NCI-H774 (cell line): ENCODE data around the gene ADIPOQ.
"Not testable (repeated sequence)": the region's sequence is repeated elsewhere in the genome, so short reads cannot be mapped to it uniquely, and the experiment has no call there.

Experiments
- DNase-seq: peaks from one replicate; lab custom pipeline; 2025; lab: John Stamatoyannopoulos, UW

Gene ADIPOQ

GRCh38 chr3:186902154-186902553, 59.6 kb downstream of the ADIPOQ start:
- DNase-seq, result no peak

- no peak for DNase-seq
These were observed 60.2 kb downstream of the ADIPOQ start for GRCh38 chr3:186902713-186903112.

- DNase-seq, result not testable (repeated sequence)
These were observed 61.2 kb downstream of the ADIPOQ start for GRCh38 chr3:186903676-186904075.

- not testable (repeated sequence) for DNase-seq
These were observed 64.6 kb downstream of the ADIPOQ start for GRCh38 chr3:186907075-186907474.
